GM23338 (cell line): ENCODE measurements around the gene ATP6V0E2.

ENCODE experiments used
- CREB1 ChIP-seq: fragments of 250-450 bp; sonication (Bioruptor Pico); IDR thresholded peaks from 2 replicates; pipeline ENCODE4 v1.5.0; 2020; ENCODE audit warnings: low read depth, mild to moderate bottlenecking, moderate library complexity
- CTCF ChIP-seq, 2 experiments: fragments of 200-600 bp in 1 of 2; sonication (generic) in 1 of 2; conservative IDR thresholded peaks; 2 replicates each; pipeline versions ENCODE4 v1.5.1 to v1.6.1; 2016 to 2017; ENCODE audit warnings: antibody characterized with exemption in 2 of 2, low read depth in 2 of 2, mild to moderate bottlenecking in 2 of 2, moderate library complexity in 1 of 2
- EZH2 ChIP-seq: fragments of 200-600 bp; sonication (generic); IDR thresholded peaks from one replicate; pipeline ENCODE4 v1.8.0; 2017; ENCODE audit warnings: antibody characterized with exemption, mild to moderate bottlenecking, low read depth; ENCODE audit not compliant: unreplicated experiment
- REST ChIP-seq: IDR thresholded peaks from one replicate; pipeline ENCODE4 v1.6.1; 2018; ENCODE audit warnings: antibody characterized with exemption; ENCODE audit not compliant: unreplicated experiment

GRCh38 chr7:149864023-149864422 lies 9.7 kb upstream of the ATP6V0E2 start:
- TF ChIP-seq EZH2 (no peak), CTCF (conservative IDR thresholded peaks at IDR 0.05; ENCODE audit: low read depth in 2 of 2) (no peak), REST (no peak), CREB1 (no peak)
